ENCODE data around the gene BLVRB. TPM values are rescaled to one million over a fixed set of nuclear protein-coding genes. Genes with fewer than 3 reads are reported as not detected.

The BLVRB gene
- total and polyA plus RNA-seq, 2 experiments from 2014 or later: 43.7 to 53.7 TPM

- ATAC-seq (no peak), DNase-seq (ENCODE audit: low spot score) (no peak)
- H3K27ac Mint-ChIP-seq: no peak overlapping the region
- peaks cover 19% of the 10 kb centered on the region for H3K27me3 Mint-ChIP-seq (ENCODE audit: insufficient read depth, low read depth, poor library complexity)
- H3K27me3 ChIP-seq (ENCODE audit: insufficient read depth): no peaks in the 10 kb centered on the region
- H3K9me3 Mint-ChIP-seq: peaks cover 14% of the 10 kb centered on the region
- no peak overlapping the region for H3K4me3 Mint-ChIP-seq
- no peak for TF ChIP-seq ZNF114 (CRISPR knock-in tag; IDR thresholded peaks at IDR 0.05)
- no peak for TF ChIP-seq EZH2 (IDR thresholded peaks at IDR 0.05; ENCODE audit: low read depth, unreplicated experiment)
- TF ChIP-seq CTCF (conservative IDR thresholded peaks at IDR 0.05; ENCODE audit: low read depth in 2 of 2): no peak
- TF ChIP-seq NANOG (IDR thresholded peaks at IDR 0.05; ENCODE audit: borderline replicate concordance): no peak
- no peak for TF ChIP-seq CREB1 (CRISPR knock-in tag; IDR thresholded peaks at IDR 0.05; ENCODE audit: low read depth)
- no peak for TF ChIP-seq POLR2AphosphoS5 (IDR thresholded peaks at IDR 0.05; ENCODE audit: low read depth)
- no peak for TF ChIP-seq JUNB (IDR thresholded peaks at IDR 0.05; ENCODE audit: unreplicated experiment)
- TF ChIP-seq STAT1 (IDR thresholded peaks at IDR 0.05; ENCODE audit: unreplicated experiment): no peak
- no peak for TF ChIP-seq EZH2phosphoT487 (IDR thresholded peaks at IDR 0.05; ENCODE audit: unreplicated experiment)
- no peak for TF ChIP-seq ZNF462 (CRISPR knock-in tag; IDR thresholded peaks at IDR 0.05)
- TF ChIP-seq REST (IDR thresholded peaks at IDR 0.05; ENCODE audit: unreplicated experiment): no peak
- TF ChIP-seq ZNF331 (CRISPR knock-in tag; IDR thresholded peaks at IDR 0.05; ENCODE audit: low read depth): no peak
- no peak for TF ChIP-seq ETS1 (IDR thresholded peaks at IDR 0.05)
- H3K4me2 ChIP-seq: no peak overlapping the region
- no peaks in the 10 kb centered on the region; the same call in 2 of the 3 replicates for H3K4me1 Mint-ChIP-seq
- 0 out of 2 replicates have a peak, but pooled peaks cover 11% of the 10 kb centered on the region for H3K9me2 ChIP-seq (ENCODE audit: insufficient read depth)
- no peaks in the 10 kb centered on the region for H3K4me1 ChIP-seq (ENCODE audit: insufficient read depth)
- H3F3A ChIP-seq (replicated peaks; ENCODE audit: low read depth): no peaks in the 10 kb centered on the region
- H3K27ac ChIP-seq (ENCODE audit: low read depth): no peak overlapping the region
- no peaks in the 10 kb centered on the region for H3K36me3 Mint-ChIP-seq (ENCODE audit: low read depth)
- H3K79me2 ChIP-seq (replicated peaks; ENCODE audit: insufficient read depth): no peaks in the 10 kb centered on the region
- no peaks in the 10 kb centered on the region for H3K36me3 ChIP-seq (ENCODE audit: insufficient read depth)
- no peaks in the 10 kb centered on the region for H4K20me1 ChIP-seq (replicated peaks; ENCODE audit: insufficient read depth)
- no peak overlapping the region for H3K4me3 ChIP-seq
- no peak overlapping the region for H2AFZ ChIP-seq
Observed at GRCh38 chr19:40493778-40494177, 28.2 kb upstream of the BLVRB start.
